HG02885 (cell line): ENCODE results near the gene GAB2.
"Not testable (repeated sequence)": the region's sequence is repeated elsewhere in the genome, so short reads cannot be mapped to it uniquely, and the experiment has no call there.

ENCODE experiments used
- ATAC-seq: cut with Tn5 transposase; IDR thresholded peaks from one replicate; pipeline ENCODE4 v1.9.1; 2021; ENCODE audit warnings: mild to moderate bottlenecking; ENCODE audit not compliant: unreplicated experiment, poor library complexity

The GAB2 gene

GRCh38 chr11:78290293-78291176, 127.1 kb downstream of the GAB2 start:
- ATAC-seq: no peak

- ATAC-seq: no peak
Measured at GRCh38 chr11:78289552-78290292, 127.9 kb downstream of the GAB2 start.

DNA sequence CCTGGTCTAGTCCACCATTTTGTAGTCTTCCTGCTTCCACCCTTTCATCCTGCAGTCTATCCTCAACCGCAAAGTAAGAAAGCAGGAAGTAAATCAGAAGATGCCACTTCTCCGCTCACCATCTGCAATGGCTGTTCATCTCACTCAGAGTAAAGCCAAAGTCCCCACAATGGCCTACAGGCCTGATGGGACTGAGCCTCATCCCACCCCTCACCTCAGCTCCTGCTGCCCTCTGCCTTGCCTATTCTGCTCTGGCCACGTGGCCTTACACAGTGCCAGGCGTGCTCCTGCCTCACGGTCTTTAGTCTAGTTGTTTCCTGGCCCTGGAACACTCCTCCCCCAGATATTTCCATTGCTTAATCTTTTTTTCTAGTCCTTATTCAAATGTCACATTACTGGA, 133.4 kb downstream of the GAB2 start:
- no peak for ATAC-seq

DNA sequence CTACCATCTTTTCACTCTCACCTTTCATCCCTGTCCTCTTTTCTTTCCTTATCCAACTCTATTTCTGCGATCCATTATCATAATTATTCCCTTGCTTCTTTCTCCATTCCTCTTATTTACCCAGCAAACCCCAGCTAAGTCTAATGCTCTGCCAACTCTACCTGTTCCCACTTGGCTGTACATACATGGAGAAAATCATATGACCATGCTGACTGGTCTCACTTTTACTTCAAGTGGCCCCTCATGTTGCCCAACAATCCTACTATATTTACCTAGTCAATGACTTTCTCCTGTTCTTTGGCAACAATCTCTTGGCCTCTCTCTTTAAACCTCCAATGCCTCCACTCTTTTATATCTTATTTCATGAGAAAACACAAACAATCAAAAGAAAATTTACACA, 134.8 kb downstream of the GAB2 start:
- ATAC-seq: no peak

DNA sequence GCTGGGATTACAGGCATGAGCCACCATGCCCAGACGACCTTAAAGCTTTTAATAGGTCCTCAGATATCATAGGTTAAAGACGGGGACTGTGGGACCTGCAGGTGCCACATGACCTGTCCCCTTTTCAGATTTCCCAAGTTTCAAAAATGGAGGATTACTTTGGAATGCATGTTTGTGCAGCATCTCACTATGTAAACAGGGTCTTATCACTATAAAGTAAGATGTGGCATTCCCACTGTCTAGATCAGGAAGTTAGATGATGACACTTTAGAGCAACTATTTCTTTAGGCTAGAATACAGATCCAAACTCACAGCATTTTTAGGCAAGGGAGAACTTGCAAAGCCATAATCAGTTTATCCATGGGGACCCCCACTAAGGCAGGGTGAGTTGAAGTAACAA, 136.1 kb downstream of the GAB2 start:
- ATAC-seq: no peak

GRCh38 chr11:78277314-78277994, 140.2 kb downstream of the GAB2 start:
- no peak for ATAC-seq

DNA sequence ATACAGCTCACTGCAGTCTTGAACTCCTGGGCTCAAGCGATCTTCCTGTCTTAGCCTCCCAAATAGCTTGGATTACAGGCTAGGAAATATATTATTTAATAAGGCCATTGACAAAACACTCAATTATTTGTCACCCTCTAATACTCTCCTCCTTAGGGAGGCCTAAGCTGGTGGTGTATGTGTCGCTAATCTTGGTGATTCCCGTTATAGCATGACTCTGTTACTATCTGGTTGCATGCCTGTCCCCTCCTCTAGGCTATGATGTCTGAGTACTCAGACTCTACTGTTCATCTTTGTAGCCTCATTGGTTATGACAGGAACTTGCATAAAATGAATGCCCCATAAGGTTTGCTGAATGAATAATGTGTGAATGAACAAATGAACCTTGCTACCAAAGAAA, 141.3 kb downstream of the GAB2 start:
- ATAC-seq: no peak

- no peak for ATAC-seq
Measured at GRCh38 chr11:78274739-78275138, 142.9 kb downstream of the GAB2 start.

DNA sequence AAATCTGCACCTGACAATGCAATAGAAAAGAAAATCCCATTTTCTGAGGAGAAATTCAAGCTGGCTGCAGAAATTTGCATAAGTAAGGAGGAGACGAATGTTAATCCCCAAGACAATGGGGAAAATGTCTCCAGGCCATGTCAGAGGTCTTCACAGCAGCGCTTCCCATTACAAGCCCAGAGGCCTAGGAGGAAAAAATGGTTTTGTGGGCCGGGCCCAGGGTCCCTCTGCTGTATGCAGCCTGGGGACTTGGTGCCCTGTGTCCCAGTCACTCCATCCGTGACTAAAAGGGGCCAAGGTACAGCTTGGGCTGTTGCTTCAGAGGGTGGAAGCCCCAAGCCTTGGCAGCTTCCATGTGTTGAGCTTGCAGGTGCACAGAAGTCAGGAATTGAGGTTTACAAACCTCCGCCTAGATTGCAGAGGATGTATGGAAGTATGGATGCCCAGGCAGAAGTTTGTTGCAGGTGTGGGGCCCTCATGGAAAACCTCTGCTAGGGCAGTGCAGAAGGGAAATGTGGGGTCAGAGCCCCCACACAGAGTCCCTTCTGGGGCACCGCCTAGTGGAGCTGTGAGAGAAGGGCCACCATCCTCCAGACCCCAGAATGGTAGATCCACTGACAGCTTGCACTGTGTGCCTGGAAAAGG, 144.9 kb downstream of the GAB2 start:
- not testable (repeated sequence) for ATAC-seq

DNA sequence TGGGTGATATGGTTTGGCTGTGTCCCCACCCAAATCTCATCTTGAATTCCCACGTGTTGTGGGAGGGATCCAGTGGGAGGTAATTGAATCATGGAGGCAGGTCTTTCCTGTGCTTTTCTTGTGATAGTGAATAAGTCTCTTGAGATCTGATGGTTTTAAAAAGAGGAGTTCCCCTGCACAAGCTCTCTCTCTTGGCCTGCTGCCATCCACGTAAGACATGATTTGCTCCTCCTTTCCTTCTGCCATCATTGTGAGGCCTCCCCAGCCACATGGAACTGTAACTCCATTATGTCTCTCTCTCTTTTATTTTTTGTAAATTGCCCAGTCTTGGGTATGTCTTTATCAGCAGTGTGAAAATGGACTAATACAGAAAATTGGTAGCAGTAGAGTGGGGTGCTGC, 145.8 kb downstream of the GAB2 start:
- ATAC-seq: not testable (repeated sequence)

- ATAC-seq: no peak
Measured at GRCh38 chr11:78270971-78271370, 146.6 kb downstream of the GAB2 start.

- ATAC-seq: no peak
Measured at GRCh38 chr11:78269806-78270205, 147.8 kb downstream of the GAB2 start.

- ATAC-seq: no peak
Measured at GRCh38 chr11:78268591-78269410, 148.8 kb downstream of the GAB2 start.

GRCh38 chr11:78266451-78266850, 151.2 kb downstream of the GAB2 start:
- no peak for ATAC-seq

DNA sequence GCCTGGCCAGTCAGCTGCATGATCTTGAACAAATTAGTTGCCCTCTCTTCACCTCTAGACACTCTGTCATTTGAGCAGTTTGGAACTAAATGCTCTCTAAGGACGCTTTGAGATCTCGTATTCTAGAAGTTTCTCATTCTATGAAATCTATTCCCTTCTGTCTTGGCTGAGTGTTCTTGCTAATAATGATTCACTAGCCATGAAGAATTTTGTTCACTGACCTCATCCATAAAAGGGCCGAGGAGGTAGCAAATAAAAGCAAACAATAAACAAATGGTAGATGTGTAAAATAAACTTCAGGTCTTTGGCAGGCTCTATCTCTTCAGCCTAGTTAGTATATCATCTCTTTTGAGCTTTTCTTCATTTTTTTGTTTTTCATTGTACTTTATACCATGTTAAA, 152.3 kb downstream of the GAB2 start:
- ATAC-seq: no peak

- ATAC-seq: no peak
Measured at GRCh38 chr11:78262691-78263090, 154.9 kb downstream of the GAB2 start.

- no peak for ATAC-seq
Measured at GRCh38 chr11:78262238-78262637, 155.4 kb downstream of the GAB2 start.

DNA sequence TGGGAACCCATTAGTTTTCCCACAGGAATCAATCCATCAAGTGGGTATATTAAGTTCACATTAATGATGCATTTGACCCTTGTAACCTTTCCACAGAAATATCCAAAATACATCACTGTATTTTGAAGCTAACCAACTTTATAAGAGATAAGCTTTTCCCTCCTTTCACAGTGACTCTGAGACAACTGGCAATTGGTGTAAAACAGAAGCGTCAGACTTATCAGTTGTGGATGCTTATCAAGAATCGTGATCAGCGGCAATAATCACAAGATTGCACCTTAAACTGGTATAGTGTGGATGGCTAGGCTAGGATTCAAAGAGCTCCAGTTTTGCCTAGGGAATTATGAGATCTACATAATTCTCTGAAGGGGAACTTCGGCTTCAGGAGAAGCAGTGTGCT, 155.8 kb downstream of the GAB2 start:
- ATAC-seq: no peak

DNA sequence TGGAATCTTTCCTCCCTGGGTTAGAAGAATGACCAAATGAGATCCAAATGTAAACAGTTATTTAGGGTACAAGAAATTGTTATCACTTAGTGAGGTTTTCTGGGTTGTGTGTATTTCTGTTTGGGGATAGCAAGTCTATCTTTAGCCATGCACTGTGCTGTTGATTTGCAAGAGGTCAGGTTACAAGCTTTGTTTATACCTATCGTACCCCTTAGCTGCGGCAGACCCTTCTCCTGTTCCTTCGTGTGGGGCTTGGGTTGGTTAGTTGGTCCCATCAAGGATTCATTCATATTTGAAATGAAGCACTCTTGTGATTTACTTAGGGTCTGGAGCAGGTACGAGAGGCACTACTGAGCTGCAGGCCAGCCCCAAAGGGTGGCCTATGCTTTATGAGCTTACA, 156.3 kb downstream of the GAB2 start:
- ATAC-seq: no peak
